GM12878 (cell line): ENCODE data around the gene GLTP. TPM values are rescaled to one million over a fixed set of nuclear protein-coding genes. Genes with fewer than 3 reads are reported as not detected.

Source experiments
- ASH2L ChIP-seq: fragments of 300-600, 200-600 bp; sonication (generic); IDR thresholded peaks from 2 replicates; pipeline ENCODE4 v1.6.1; 2017; ENCODE audit warnings: low read depth, mild to moderate bottlenecking, borderline replicate concordance
- ATF3 ChIP-seq: IDR thresholded peaks from 2 replicates; pipeline ENCODE4 v1.6.1; 2011; ENCODE audit warnings: low read depth, mild to moderate bottlenecking, low read length, moderate library complexity, borderline replicate concordance; ENCODE audit errors: extremely low read depth
- CTCF ChIP-seq, 3 experiments: IDR thresholded peaks in 2 of 3; conservative IDR thresholded peaks in 1 of 3; 2 replicates each; pipeline ENCODE4 v1.5.1; 2011; ENCODE audit warnings: low read depth in 3 of 3, low read length in 3 of 3, mild to moderate bottlenecking in 3 of 3, control low read depth in 2 of 3, moderate library complexity in 2 of 3, inconsistent platforms in 1 of 3, mixed read lengths in 1 of 3; ENCODE audit not compliant: control insufficient read depth in 2 of 3, insufficient read depth in 1 of 3; ENCODE audit errors: extremely low read depth in 1 of 3
- E2F8 ChIP-seq: fragments of 450-650 bp; IDR thresholded peaks from 2 replicates; pipeline ENCODE4 v1.6.1; 2018; ENCODE audit warnings: mild to moderate bottlenecking, low read depth, moderate library complexity; ENCODE audit not compliant: partially characterized antibody
- IKZF1 ChIP-seq: fragments of 450-650 bp; conservative IDR thresholded peaks from 2 replicates; pipeline ENCODE4 v1.6.1; 2017; ENCODE audit warnings: antibody characterized with exemption, mild to moderate bottlenecking
- JUNB ChIP-seq: IDR thresholded peaks from 2 replicates; pipeline ENCODE4 v1.6.1; 2016; ENCODE audit warnings: antibody characterized with exemption, mild to moderate bottlenecking
- KDM1A ChIP-seq: fragments of 200-600 bp; sonication (generic); IDR thresholded peaks from 2 replicates; pipeline ENCODE4 v1.6.1; 2016; ENCODE audit warnings: borderline replicate concordance
- KLF5 ChIP-seq: fragments of 450-650 bp; IDR thresholded peaks from 2 replicates; pipeline ENCODE4 v1.6.1; 2014; ENCODE audit warnings: mild to moderate bottlenecking; ENCODE audit not compliant: partially characterized antibody
- MAX ChIP-seq: IDR thresholded peaks from 2 replicates; pipeline ENCODE4 v1.6.1; 2012; ENCODE audit warnings: low read depth, low read length, improper control_type of control experiment
- MYC ChIP-seq: IDR thresholded peaks from 2 replicates; pipeline ENCODE4 v1.6.1; 2011; ENCODE audit warnings: mild to moderate bottlenecking, low read length, moderate library complexity, inconsistent platforms; ENCODE audit not compliant: insufficient read depth, insufficient replicate concordance, insufficient read length, severe bottlenecking
- NFXL1 ChIP-seq: fragments of 450-650 bp; IDR thresholded peaks from 2 replicates; pipeline ENCODE4 v1.6.1; 2017; ENCODE audit warnings: antibody characterized with exemption, mild to moderate bottlenecking, borderline replicate concordance
- NKRF ChIP-seq: fragments of 450-650 bp; conservative IDR thresholded peaks from 2 replicates; pipeline ENCODE4 v1.6.1; 2017; ENCODE audit warnings: mild to moderate bottlenecking, moderate library complexity
- POU2F2 ChIP-seq: IDR thresholded peaks from 3 replicates; pipeline ENCODE4 v1.6.1; 2011; ENCODE audit warnings: low read depth, mild to moderate bottlenecking, low read length, borderline replicate concordance
- SMAD5 ChIP-seq: IDR thresholded peaks from 2 replicates; pipeline ENCODE4 v1.6.1; 2016; ENCODE audit warnings: antibody characterized with exemption, low read depth
- SMARCA5 ChIP-seq: fragments of 450-650 bp; IDR thresholded peaks from 2 replicates; pipeline ENCODE4 v1.6.1; 2017; ENCODE audit warnings: mild to moderate bottlenecking
- SRF ChIP-seq, 2 experiments: IDR thresholded peaks; 2 replicates each; pipeline ENCODE4 v1.6.1; 2011; ENCODE audit warnings: low read depth in 2 of 2, low read length in 2 of 2, mild to moderate bottlenecking in 1 of 2, moderate library complexity in 1 of 2
- SUPT20H ChIP-seq: IDR thresholded peaks from 2 replicates; pipeline ENCODE4 v1.6.1; 2011; ENCODE audit warnings: low read depth, mild to moderate bottlenecking, low read length, moderate library complexity, borderline replicate concordance; ENCODE audit not compliant: control insufficient read depth
- USF1 ChIP-seq: IDR thresholded peaks from 2 replicates; pipeline ENCODE4 v1.6.1; 2011; ENCODE audit warnings: borderline replicate concordance, low read depth, mild to moderate bottlenecking, moderate library complexity, mixed read lengths, low read length; ENCODE audit not compliant: insufficient read depth; ENCODE audit errors: extremely low read length
- polyA plus RNA-seq, 11 experiments: library from polyadenylated mRNA; depleted of rRNA in 4 of 11; unstranded in 6 of 11; stranded (reverse) in 5 of 11; fragments of >200 nt; fragmentation: Nextera tagmentation in 4 of 11; fragmentation: Illumina TruSeq in 1 of 11; extraction: Ambion mirVana in 4 of 11; extraction: Trizol in 1 of 11; gene quantifications; 1 replicate in 1 of 11; 2 replicates in 10 of 11; pipeline versions ENCODE4 v1.2.1 to v1.2.3, GENCODE V29; 2011 to 2016; ENCODE audit warnings: inconsistent platforms in 2 of 11, missing spikeins in 2 of 11, low read depth in 1 of 11
- total RNA-seq, 4 experiments: library from RNA; depleted of rRNA in 3 of 4; stranded (reverse); fragments of >200 nt in 3 of 4; fragmentation: Illumina TruSeq in 1 of 4; extraction: Trizol in 1 of 4; gene quantifications; 2 replicates each; pipeline versions ENCODE4 v1.2.1 to v1.2.3, GENCODE V29; 2013 to 2021

The GLTP gene
- total and polyA plus RNA-seq, 10 of the 15 experiments (the other 5 are each of a cell fraction or from before 2014, with no cell fraction given) = 16.8 to 44.0 (median 25.3) TPM

- TF ChIP-seq ATF3 = no peak
- peak; percentile 56; the same call in 1 of the 2 replicates for TF ChIP-seq JUNB
- no peak for TF ChIP-seq CTCF (IDR thresholded peaks at IDR 0.05 in 2 of 3, conservative IDR thresholded peaks at IDR 0.05 in 1 of 3; ENCODE audit: control insufficient read depth in 2 of 3, extremely low read depth in 1 of 3, insufficient read depth in 1 of 3, low read depth in 3 of 3, low read length in 3 of 3)
- TF ChIP-seq MYC = no peak
- peak; percentile 10; the same call in 1 of the 3 replicates for TF ChIP-seq POU2F2
- no peak for TF ChIP-seq SMAD5
- TF ChIP-seq IKZF1 = peak; percentile 81
- TF ChIP-seq NKRF = no peak
- TF ChIP-seq MAX = no peak
- no peak for TF ChIP-seq ASH2L
- no peak for TF ChIP-seq KDM1A
- no peak for TF ChIP-seq SRF (IDR thresholded peaks at IDR 0.05; ENCODE audit: low read depth in 2 of 2, low read length in 2 of 2)
- TF ChIP-seq USF1 = no peak
- TF ChIP-seq NFXL1 = no peak
- no peak for TF ChIP-seq KLF5
- no peak for TF ChIP-seq E2F8
- TF ChIP-seq SMARCA5 = peak; percentile 21; the same call in 1 of the 2 replicates
- no peak for TF ChIP-seq SUPT20H
Measured at GRCh38 chr12:109875572-109876131, 4.7 kb downstream of the GLTP start (continued).
